ENCODE data around the gene RPS6KL1.
"Not testable (repeated sequence)": the region's sequence is repeated elsewhere in the genome, so short reads cannot be mapped to it uniquely, and the experiment has no call there.

The RPS6KL1 gene

DNA sequence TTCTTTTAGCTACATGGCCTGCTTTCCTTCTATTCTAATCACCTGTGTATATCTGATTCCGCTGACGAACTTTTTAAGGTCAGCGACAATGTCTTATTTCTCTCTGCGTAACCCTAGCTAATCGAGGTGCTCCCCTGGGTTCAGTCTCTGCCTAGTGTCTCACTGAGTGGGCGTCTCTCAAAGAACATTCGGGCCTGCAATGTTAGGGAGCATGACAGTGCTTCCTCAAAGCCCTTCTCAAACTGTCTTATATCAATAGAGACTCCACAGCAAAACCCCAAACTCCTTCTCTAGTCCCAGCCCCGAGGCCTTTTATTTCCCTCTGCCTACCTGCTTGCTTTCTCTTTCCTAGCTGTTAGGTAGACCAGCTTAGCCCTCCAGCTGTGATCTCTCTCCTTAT lies 13.7 kb upstream of the RPS6KL1 start:
- DNase-seq (ENCODE audit: extremely low spot score) = no peak
- ChIA-PET POLR2A (interaction anchor here (2.3 kb wide), 1 partner anchor 14 kb away, joined by 8 read pairs; the partner anchor contains the start of gene RPS6KL1), CTCF (interaction anchor here (1.2 kb wide), 1 partner anchor 8 kb away, joined by 3 read pairs; no protein-coding TSS in a partner anchor)
- TF ChIP-seq BHLHE40 (IDR thresholded peaks at IDR 0.05; ENCODE audit: borderline replicate concordance) = no peak
- TF ChIP-seq NFRKB (IDR thresholded peaks at IDR 0.05) = no peak
- TF ChIP-seq ZNF384 (IDR thresholded peaks at IDR 0.05) = no peak
- no peak for TF ChIP-seq FOXK2 (IDR thresholded peaks at IDR 0.05)
- TF ChIP-seq, protein P1, sequence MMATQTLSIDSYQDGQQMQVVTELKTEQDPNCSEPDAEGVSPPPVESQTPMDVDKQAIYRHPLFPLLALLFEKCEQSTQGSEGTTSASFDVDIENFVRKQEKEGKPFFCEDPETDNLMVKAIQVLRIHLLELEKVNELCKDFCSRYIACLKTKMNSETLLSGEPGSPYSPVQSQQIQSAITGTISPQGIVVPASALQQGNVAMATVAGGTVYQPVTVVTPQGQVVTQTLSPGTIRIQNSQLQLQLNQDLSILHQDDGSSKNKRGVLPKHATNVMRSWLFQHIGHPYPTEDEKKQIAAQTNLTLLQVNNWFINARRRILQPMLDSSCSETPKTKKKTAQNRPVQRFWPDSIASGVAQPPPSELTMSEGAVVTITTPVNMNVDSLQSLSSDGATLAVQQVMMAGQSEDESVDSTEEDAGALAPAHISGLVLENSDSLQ (IDR thresholded peaks at IDR 0.05) = no peak
- TF ChIP-seq LEF1 (IDR thresholded peaks at IDR 0.05; ENCODE audit: borderline replicate concordance) = no peak
- TF ChIP-seq SP1 (IDR thresholded peaks at IDR 0.05) = no peak
- TF ChIP-seq FOXA1 (IDR thresholded peaks at IDR 0.05) = no peak
- TF ChIP-seq SUZ12 (IDR thresholded peaks at IDR 0.05) = no peak
- TF ChIP-seq ELF4 (IDR thresholded peaks at IDR 0.05) = no peak
- TF ChIP-seq ARNT (IDR thresholded peaks at IDR 0.05) = no peak
- TF ChIP-seq HDGF (IDR thresholded peaks at IDR 0.05; ENCODE audit: borderline replicate concordance) = no peak
- TF ChIP-seq TARDBP (IDR thresholded peaks at IDR 0.05) = no peak
- TF ChIP-seq L3MBTL2 (conservative IDR thresholded peaks at IDR 0.05) = no peak
- no peak for TF ChIP-seq CTBP1 (IDR thresholded peaks at IDR 0.05; ENCODE audit: borderline replicate concordance)
- TF ChIP-seq FOXM1 (IDR thresholded peaks at IDR 0.05; ENCODE audit: borderline replicate concordance) = no peak

GRCh38 chr14:74936151-74936550 lies 13.1 kb upstream of the RPS6KL1 start:
- no peak for TF ChIP-seq FOXA1 (IDR thresholded peaks at IDR 0.05)
- TF ChIP-seq FOXM1 (IDR thresholded peaks at IDR 0.05; ENCODE audit: borderline replicate concordance) = no peak
- TF ChIP-seq ELF4 (IDR thresholded peaks at IDR 0.05) = no peak
- no peak for TF ChIP-seq CTBP1 (IDR thresholded peaks at IDR 0.05; ENCODE audit: borderline replicate concordance)
- TF ChIP-seq HDGF (IDR thresholded peaks at IDR 0.05; ENCODE audit: borderline replicate concordance) = no peak
- TF ChIP-seq SP1 (IDR thresholded peaks at IDR 0.05) = no peak
- no peak for TF ChIP-seq BHLHE40 (IDR thresholded peaks at IDR 0.05; ENCODE audit: borderline replicate concordance)
- TF ChIP-seq NFRKB (IDR thresholded peaks at IDR 0.05) = no peak
- TF ChIP-seq TARDBP (IDR thresholded peaks at IDR 0.05) = no peak
- no peak for TF ChIP-seq L3MBTL2 (conservative IDR thresholded peaks at IDR 0.05)
- TF ChIP-seq FOXK2 (IDR thresholded peaks at IDR 0.05) = no peak
- TF ChIP-seq SUZ12 (IDR thresholded peaks at IDR 0.05) = no peak
- TF ChIP-seq ZNF384 (IDR thresholded peaks at IDR 0.05) = no peak
- no peak for TF ChIP-seq LEF1 (IDR thresholded peaks at IDR 0.05; ENCODE audit: borderline replicate concordance)
- ChIA-PET POLR2A (interaction anchor here (2.3 kb wide), 1 partner anchor 13 kb away, joined by 8 read pairs; the partner anchor contains the start of gene RPS6KL1), CTCF (interaction anchor here (1.2 kb wide), 1 partner anchor 9 kb away, joined by 3 read pairs; no protein-coding TSS in a partner anchor)
- DNase-seq (ENCODE audit: extremely low spot score) = no peak

DNA sequence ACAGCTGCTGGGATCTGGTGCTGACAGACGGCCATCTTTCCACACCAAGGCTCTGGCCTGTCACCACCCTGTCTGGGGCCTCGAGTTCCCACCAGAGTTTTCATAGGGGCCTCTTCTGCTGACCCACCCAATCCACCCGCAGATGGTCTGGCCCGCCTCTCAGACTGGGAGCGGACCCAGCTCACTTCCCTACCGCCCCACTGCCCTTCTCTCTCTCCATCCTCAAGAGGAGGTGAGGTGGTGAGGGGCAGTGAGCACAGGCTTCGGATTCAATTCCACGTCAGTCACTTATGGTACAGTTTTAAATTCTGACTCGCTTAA lies 12.3 kb upstream of the RPS6KL1 start:
- TF ChIP-seq SUZ12 (IDR thresholded peaks at IDR 0.05) (no peak), ARNT (IDR thresholded peaks at IDR 0.05) (no peak), FOXM1 (IDR thresholded peaks at IDR 0.05; ENCODE audit: borderline replicate concordance) (no peak), BHLHE40 (IDR thresholded peaks at IDR 0.05; ENCODE audit: borderline replicate concordance) (no peak), SP1 (IDR thresholded peaks at IDR 0.05) (no peak), FOXA1 (IDR thresholded peaks at IDR 0.05) (no peak), ELF4 (IDR thresholded peaks at IDR 0.05) (no peak), LEF1 (IDR thresholded peaks at IDR 0.05; ENCODE audit: borderline replicate concordance) (no peak)
- CTCF ChIA-PET = interaction anchor here (0.9 kb wide), 1 partner anchor 10 kb away, joined by 7 read pairs; no protein-coding TSS in a partner anchor
- POLR2A ChIA-PET = interaction anchor here (2.3 kb wide), 1 partner anchor 12 kb away, joined by 8 read pairs; the partner anchor contains the start of gene RPS6KL1
- DNase-seq (ENCODE audit: extremely low spot score) = no peak

- CTCF ChIA-PET = interaction anchor here (0.9 to 1.4 kb wide), 3 partner anchors 10 to 154 kb away, joined by 5 to 16 read pairs (median 7); no protein-coding TSS in a partner anchor
- POLR2A ChIA-PET = interaction anchor here (2.3 kb wide), 1 partner anchor 12 kb away, joined by 8 read pairs; the partner anchor contains the start of gene RPS6KL1
- TF ChIP-seq LEF1 (IDR thresholded peaks at IDR 0.05; ENCODE audit: borderline replicate concordance) (no peak), FOXK2 (IDR thresholded peaks at IDR 0.05) (no peak), ELF4 (IDR thresholded peaks at IDR 0.05) (no peak), CTBP1 (IDR thresholded peaks at IDR 0.05; ENCODE audit: borderline replicate concordance) (no peak), SP1 (IDR thresholded peaks at IDR 0.05) (no peak), SUZ12 (IDR thresholded peaks at IDR 0.05) (no peak), ARNT (IDR thresholded peaks at IDR 0.05) (no peak), FOXA1 (IDR thresholded peaks at IDR 0.05) (no peak), HDGF (IDR thresholded peaks at IDR 0.05; ENCODE audit: borderline replicate concordance) (no peak), L3MBTL2 (conservative IDR thresholded peaks at IDR 0.05) (no peak), FOXM1 (IDR thresholded peaks at IDR 0.05; ENCODE audit: borderline replicate concordance) (no peak), TARDBP (IDR thresholded peaks at IDR 0.05) (no peak), ZNF384 (IDR thresholded peaks at IDR 0.05) (no peak), NFRKB (IDR thresholded peaks at IDR 0.05) (no peak), BHLHE40 (IDR thresholded peaks at IDR 0.05; ENCODE audit: borderline replicate concordance) (no peak)
- TF ChIP-seq, protein P1 (IDR thresholded peaks at IDR 0.05) = no peak
- no peak for DNase-seq (ENCODE audit: extremely low spot score)
Observed at GRCh38 chr14:74934476-74935359, 11.7 kb upstream of the RPS6KL1 start.

DNA sequence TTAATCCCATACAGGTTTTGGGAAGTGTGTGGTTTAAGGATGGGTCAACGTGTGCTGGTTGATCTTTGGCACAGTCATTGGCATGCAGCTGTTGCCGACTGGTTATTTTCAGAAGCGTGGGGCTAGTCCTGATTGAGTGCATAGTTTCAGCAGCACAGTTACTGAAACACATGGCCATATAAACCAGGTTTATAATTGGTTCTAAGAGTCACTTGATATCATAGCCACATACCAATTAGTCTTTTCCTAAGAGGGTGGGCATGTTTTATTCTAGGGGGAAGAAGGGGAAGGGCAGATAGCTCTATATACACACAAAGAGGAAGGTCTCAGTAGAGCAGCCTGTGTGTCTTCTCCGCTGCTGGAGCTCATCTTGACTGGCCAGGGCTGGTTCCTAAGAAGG lies 11.0 kb upstream of the RPS6KL1 start:
- ChIA-PET POLR2A (no interaction called here), CTCF (interaction anchor here (0.8 to 1.4 kb wide), 4 partner anchors 8 to 154 kb away, joined by 3 to 16 read pairs (median 4); partner anchors contain the start of gene RPS6KL1)
- TF ChIP-seq HDGF (IDR thresholded peaks at IDR 0.05; ENCODE audit: borderline replicate concordance) (no peak), CTBP1 (IDR thresholded peaks at IDR 0.05; ENCODE audit: borderline replicate concordance) (no peak), L3MBTL2 (conservative IDR thresholded peaks at IDR 0.05) (no peak), ZNF384 (IDR thresholded peaks at IDR 0.05) (no peak), BHLHE40 (IDR thresholded peaks at IDR 0.05; ENCODE audit: borderline replicate concordance) (no peak), ELF4 (IDR thresholded peaks at IDR 0.05) (no peak), TARDBP (IDR thresholded peaks at IDR 0.05) (no peak)
- TF ChIP-seq, protein P1 (IDR thresholded peaks at IDR 0.05) = no peak
- no peak for DNase-seq (ENCODE audit: extremely low spot score)

- CTCF ChIA-PET = interaction anchor here (1.4 kb wide), 1 partner anchor 12 kb away, joined by 16 read pairs; no protein-coding TSS in a partner anchor
- POLR2A ChIA-PET = interaction anchor here (0.9 to 2.1 kb wide), 2 partner anchors 10 to 136 kb away, joined by 3 to 8 read pairs; partner anchors contain the start of genes RPS6KL1 and ZC2HC1C
- DNase-seq (ENCODE audit: extremely low spot score) = not testable (repeated sequence)
Observed at GRCh38 chr14:74932936-74933335, 9.9 kb upstream of the RPS6KL1 start.
